ENCODE results near the gene TGFBR3L. TPM values are rescaled to one million over a fixed set of nuclear protein-coding genes. Genes with fewer than 3 reads are reported as not detected.

TGFBR3L gene
- total RNA-seq, 1 donor from 2014 or later = not detected

- no peak overlapping the region for H3K4me3 Mint-ChIP-seq (ENCODE audit: unreplicated experiment)
- peaks cover 10% of the 10 kb centered on the region for H3K4me1 Mint-ChIP-seq (ENCODE audit: unreplicated experiment)
- DNase-seq (ENCODE audit: low spot score) = no peak
- H3K9me3 Mint-ChIP-seq (ENCODE audit: unreplicated experiment) = no peaks in the 10 kb centered on the region
- H3K27me3 Mint-ChIP-seq (ENCODE audit: unreplicated experiment) = peaks cover 19% of the 10 kb centered on the region
- H3K27ac Mint-ChIP-seq (ENCODE audit: unreplicated experiment) = no peak overlapping the region
- TF ChIP-seq CTCF (IDR thresholded peaks at IDR 0.05; ENCODE audit: unreplicated experiment) = no peak
- peaks cover 12% of the 10 kb centered on the region for H3K36me3 Mint-ChIP-seq (ENCODE audit: low read depth, unreplicated experiment)
Measured at GRCh38 chr19:7923295-7924191, 8.9 kb downstream of the TGFBR3L start.

- no peaks in the 10 kb centered on the region for H3K9me3 Mint-ChIP-seq (ENCODE audit: unreplicated experiment)
- no peak overlapping the region for H3K27ac Mint-ChIP-seq (ENCODE audit: unreplicated experiment)
- TF ChIP-seq CTCF (IDR thresholded peaks at IDR 0.05; ENCODE audit: unreplicated experiment) = no peak
- H3K27me3 Mint-ChIP-seq (ENCODE audit: unreplicated experiment) = peaks cover 18% of the 10 kb centered on the region
- H3K4me1 Mint-ChIP-seq (ENCODE audit: unreplicated experiment) = peaks cover 10% of the 10 kb centered on the region
- peaks cover 12% of the 10 kb centered on the region for H3K36me3 Mint-ChIP-seq (ENCODE audit: low read depth, unreplicated experiment)
- no peak for DNase-seq (ENCODE audit: low spot score)
- H3K4me3 Mint-ChIP-seq (ENCODE audit: unreplicated experiment) = peak overlapping the region; percentile 74
Measured at GRCh38 chr19:7924241-7924640, 9.6 kb downstream of the TGFBR3L start.

GRCh38 chr19:7924651-7925170 is 10.1 kb downstream of the TGFBR3L start:
- H3K4me3 Mint-ChIP-seq (ENCODE audit: unreplicated experiment) = no peak overlapping the region
- H3K9me3 Mint-ChIP-seq (ENCODE audit: unreplicated experiment) = no peaks in the 10 kb centered on the region
- peaks cover 8% of the 10 kb centered on the region for H3K4me1 Mint-ChIP-seq (ENCODE audit: unreplicated experiment)
- no peak for TF ChIP-seq CTCF (IDR thresholded peaks at IDR 0.05; ENCODE audit: unreplicated experiment)
- no peak overlapping the region for H3K27ac Mint-ChIP-seq (ENCODE audit: unreplicated experiment)
- no peak for DNase-seq (ENCODE audit: low spot score)
- H3K27me3 Mint-ChIP-seq (ENCODE audit: unreplicated experiment) = peaks cover 17% of the 10 kb centered on the region
- H3K36me3 Mint-ChIP-seq (ENCODE audit: low read depth, unreplicated experiment) = peaks cover 12% of the 10 kb centered on the region

- peak; percentile 95 for DNase-seq (ENCODE audit: low spot score)
- H3K27ac Mint-ChIP-seq (ENCODE audit: unreplicated experiment) = peak overlapping the region; percentile 52
Measured at GRCh38 chr19:7925171-7925851, 10.7 kb downstream of the TGFBR3L start.

More at GRCh38 chr19:7925171-7925851, 10.7 kb downstream of the TGFBR3L start:
- Mint-ChIP-seq H3K27me3 (ENCODE audit: unreplicated experiment) (peaks cover 19% of the 10 kb centered on the region), H3K9me3 (ENCODE audit: unreplicated experiment) (no peaks in the 10 kb centered on the region), H3K4me3 (ENCODE audit: unreplicated experiment) (peak overlapping the region; percentile 88), H3K36me3 (ENCODE audit: low read depth, unreplicated experiment) (peaks cover 12% of the 10 kb centered on the region), H3K4me1 (ENCODE audit: unreplicated experiment) (peaks cover 4% of the 10 kb centered on the region)
- peak; percentile 99 for TF ChIP-seq CTCF (IDR thresholded peaks at IDR 0.05; ENCODE audit: unreplicated experiment)
